Dedifferentiated amniotic fluid mesenchymal stem cell (primary cell): ENCODE measurements around the gene RBP4.
"Not testable (repeated sequence)": the region's sequence is repeated elsewhere in the genome, so short reads cannot be mapped to it uniquely, and the experiment has no call there.

Source experiments
- DNase-seq: peaks from one replicate; pipeline ENCODE4 v3.0.0-alpha.2; 2016; ENCODE audit errors: extremely low spot score

RBP4 gene

DNA sequence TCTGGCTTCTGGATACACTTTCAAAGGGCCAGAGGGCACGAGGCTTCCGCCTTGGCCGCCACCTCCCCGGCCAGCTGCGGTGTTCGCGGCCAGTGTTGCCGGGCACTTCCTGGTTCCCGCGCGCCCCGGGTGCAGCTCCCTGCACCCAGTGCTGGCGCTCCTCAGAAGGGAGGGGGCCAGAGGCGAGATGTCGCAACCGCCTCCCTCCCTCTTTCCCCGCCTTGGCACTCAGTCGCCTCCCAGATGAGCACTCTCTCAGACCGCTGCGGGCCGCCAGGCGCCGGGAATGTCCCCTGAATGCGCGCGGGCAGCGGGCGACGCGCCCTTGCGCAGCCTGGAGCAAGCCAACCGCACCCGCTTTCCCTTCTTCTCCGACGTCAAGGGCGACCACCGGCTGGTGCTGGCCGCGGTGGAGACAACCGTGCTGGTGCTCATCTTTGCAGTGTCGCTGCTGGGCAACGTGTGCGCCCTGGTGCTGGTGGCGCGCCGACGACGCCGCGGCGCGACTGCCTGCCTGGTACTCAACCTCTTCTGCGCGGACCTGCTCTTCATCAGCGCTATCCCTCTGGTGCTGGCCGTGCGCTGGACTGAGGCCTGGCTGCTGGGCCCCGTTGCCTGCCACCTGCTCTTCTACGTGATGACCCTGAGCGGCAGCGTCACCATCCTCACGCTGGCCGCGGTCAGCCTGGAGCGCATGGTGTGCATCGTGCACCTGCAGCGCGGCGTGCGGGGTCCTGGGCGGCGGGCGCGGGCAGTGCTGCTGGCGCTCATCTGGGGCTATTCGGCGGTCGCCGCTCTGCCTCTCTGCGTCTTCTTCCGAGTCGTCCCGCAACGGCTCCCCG, 34.4 kb downstream of the RBP4 start, which contains the start of gene FFAR4:
Gene FFAR4 (plus strand): TSS at position 231 of the 842 bp plus-strand sequence. CDS start 56 bp downstream, at position 287.
- no peak for DNase-seq

- DNase-seq = no peak
Measured at GRCh38 chr10:93565446-93565845, 35.6 kb downstream of the RBP4 start.

GRCh38 chr10:93560541-93560940, 40.5 kb downstream of the RBP4 start:
- no peak for DNase-seq

DNA sequence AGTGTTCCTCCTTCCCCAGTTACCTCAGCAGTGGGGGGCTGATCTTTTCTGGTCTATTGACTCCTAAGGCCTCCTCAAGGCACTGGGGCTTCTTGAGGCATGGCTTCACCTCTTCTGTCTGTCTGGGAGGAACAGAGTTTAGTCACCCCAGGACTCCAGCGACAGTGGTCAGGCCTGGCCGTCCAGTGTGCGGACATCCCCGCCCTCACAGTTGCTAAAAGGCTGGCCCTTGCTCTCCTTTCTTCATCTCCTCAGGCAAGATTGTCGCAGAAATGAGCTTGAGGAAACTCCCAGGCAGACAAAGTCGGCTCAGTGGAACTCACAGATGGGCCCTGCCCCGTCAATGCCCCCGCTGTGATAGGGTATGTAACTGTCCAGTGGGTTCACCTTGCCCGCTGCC, 41.5 kb downstream of the RBP4 start:
- DNase-seq = no peak

GRCh38 chr10:93554760-93555432, 46.1 kb downstream of the RBP4 start:
- DNase-seq = peak; percentile 62

DNA sequence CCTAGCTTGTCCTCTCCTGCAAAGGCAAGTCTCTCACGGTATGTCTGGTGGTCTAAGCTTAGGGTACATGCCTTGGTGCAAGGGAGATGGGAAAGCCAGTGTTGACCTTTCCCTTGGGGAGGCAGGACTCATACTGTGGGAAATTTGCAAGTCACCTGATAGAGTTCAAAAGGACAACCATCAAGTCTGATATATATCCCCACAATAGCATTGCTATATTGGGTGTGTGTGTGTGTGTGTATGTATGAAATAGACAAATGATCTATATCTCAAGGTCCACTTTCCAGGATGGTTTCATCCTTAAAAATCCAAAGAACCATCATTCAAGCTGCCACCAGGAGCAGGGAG, 46.7 kb downstream of the RBP4 start:
- no peak for DNase-seq

GRCh38 chr10:93553482-93554315, 47.3 kb downstream of the RBP4 start:
- no peak for DNase-seq

DNA sequence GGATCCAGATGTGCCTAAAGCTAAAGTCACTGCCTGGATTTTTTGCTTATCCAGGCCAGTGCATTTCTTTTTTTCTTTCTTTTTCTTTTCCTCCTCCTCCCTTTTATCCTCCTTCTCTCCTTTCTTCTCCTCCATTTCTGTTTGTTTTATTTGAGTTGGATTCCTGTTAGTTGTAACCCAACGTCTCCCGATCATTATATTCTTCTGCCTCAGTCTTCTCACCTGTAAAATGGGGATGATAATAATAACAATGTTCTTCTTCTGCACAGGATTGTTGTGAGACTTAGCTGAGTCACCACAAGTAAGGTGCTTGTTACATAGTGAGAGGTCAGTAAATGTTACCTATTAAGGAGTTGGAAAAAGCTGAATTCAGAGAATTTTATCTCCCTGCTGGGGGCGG, 48.3 kb downstream of the RBP4 start:
- DNase-seq = no peak

GRCh38 chr10:93550606-93551005, 50.4 kb downstream of the RBP4 start:
- DNase-seq = no peak

DNA sequence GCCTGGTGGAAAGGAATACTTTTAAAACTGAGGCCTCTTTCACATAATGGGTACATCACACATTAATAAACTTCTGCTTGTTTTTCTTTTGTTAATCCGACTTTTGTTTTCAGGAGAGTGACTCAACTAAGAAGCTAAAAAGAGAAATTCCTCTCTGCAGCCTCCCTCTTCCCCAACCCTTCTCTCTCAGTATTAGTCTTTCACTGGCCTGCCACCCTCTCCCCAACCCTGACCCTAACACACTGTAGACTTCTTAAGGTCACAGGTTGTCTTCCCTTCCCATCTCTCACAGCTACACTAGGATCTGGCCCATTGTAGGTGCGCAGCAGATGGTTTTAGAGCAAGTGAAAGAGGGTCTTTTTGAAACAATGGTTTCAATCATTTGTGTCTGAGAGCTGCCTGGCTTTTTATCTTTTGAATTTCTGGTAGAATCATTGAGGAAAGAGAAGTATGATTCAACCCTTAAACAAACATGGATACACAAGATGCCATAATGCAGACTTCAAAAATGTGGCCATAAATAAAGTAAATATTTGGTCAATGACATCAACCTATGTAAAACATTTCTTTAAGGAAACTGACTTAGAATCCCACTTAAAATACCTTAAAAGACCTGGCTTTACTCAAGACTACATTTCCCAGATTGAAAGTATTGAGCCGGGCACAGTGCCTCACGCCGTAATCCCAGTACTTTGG, 52.5 kb downstream of the RBP4 start:
- DNase-seq = peak; percentile 29

GRCh38 chr10:93547522-93547921, 53.5 kb downstream of the RBP4 start:
- no peak for DNase-seq

GRCh38 chr10:93546995-93547394, 54.0 kb downstream of the RBP4 start:
- DNase-seq = not testable (repeated sequence)

DNA sequence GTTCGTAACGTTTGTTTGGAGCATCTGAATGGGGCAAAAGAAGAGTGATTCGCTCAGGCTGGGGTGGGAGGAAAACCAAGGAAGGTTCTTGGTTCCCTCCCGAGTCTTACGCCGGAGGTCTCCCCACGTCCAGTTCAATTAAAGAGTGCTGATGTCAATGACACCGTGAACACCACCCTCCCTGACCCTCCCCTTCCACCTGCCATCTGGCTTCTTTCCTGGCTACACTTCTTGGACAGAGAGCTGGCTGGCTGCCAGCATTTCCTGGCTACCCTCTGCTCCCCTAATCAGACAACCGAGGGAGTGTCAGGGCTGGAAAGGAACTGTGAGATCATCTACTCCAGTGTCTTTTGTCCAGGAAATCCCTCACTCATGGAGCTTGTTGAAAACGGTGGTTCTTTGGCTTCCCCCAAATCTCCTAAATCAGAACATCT, 58.7 kb downstream of the RBP4 start:
- DNase-seq = no peak
